ENCODE results near the gene TXN. TPM values are rescaled to one million over a fixed set of nuclear protein-coding genes. Genes with fewer than 3 reads are reported as not detected.
"Not testable (repeated sequence)": the region's sequence is repeated elsewhere in the genome, so short reads cannot be mapped to it uniquely, and the experiment has no call there.

The TXN gene
- total and polyA plus RNA-seq, 8 donors: 89.3 to 786 (median 169) TPM

DNA sequence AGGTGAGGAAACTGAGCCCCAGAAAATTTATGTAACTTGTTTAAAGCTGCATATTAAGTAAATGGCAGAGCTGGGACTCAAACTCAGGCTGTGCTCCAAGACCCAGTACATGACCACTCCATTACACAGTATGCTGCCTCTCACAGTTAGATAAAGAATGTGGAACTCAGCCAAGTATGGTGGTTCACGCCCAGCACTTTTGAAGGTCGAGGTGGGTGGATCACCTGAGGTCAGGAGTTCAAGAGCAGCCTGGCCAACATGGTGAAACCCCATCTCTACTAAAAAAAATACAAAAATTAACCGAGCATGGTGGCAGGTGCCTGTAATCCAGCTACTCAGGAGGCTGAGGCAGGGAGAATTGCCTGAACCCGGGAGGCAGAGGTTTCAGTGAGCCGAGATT, 50.7 kb downstream of the TXN start:
- intact Hi-C loops (cut with DNase I; ENCODE audit: low total_unique reads); H3K36me3 ChIP-seq; H3K9me3 ChIP-seq; H3K27me3 ChIP-seq: not testable (repeated sequence)
- WGBS, 5 donors: 24 to 51% (median 32%) methylated on average over 5 of the region's 5 CpGs
- peak overlapping the region; percentile 89 to 93 (median 91) for H3K27ac ChIP-seq
- DNase-seq: peak; percentile 68 to 76
- H3K4me3 ChIP-seq: peak overlapping the region; percentile 28 to 40 (median 36)
- H3K4me1 ChIP-seq: peaks cover 9 to 34% (median 24%) of the 10 kb centered on the region in 4 donors
- TF ChIP-seq POLR2AphosphoS5 (IDR thresholded peaks at IDR 0.05): peak in 2 of 3 donors; percentile 33 to 77

- no peak for TF ChIP-seq POLR2A (IDR thresholded peaks at IDR 0.05)
- no peak for TF ChIP-seq POLR2AphosphoS5 (IDR thresholded peaks at IDR 0.05)
- TF ChIP-seq CTCF (IDR thresholded peaks at IDR 0.05): no peak
- TF ChIP-seq EP300 (IDR thresholded peaks at IDR 0.05): no peak
- Histone ChIP-seq H3K9me3 (no peaks in the 10 kb centered on the region), H3K27ac (peak overlapping the region; percentile 87 to 93 (median 90)), H3K27me3 (peaks cover 0 to 8% (median 0%) of the 10 kb centered on the region in 3 donors), H3K4me3 (peak overlapping the region in 1 of 4 donors; percentile 39), H3K36me3 (no peaks in the 10 kb centered on the region), H3K4me1 (peaks cover 19 to 44% (median 39%) of the 10 kb centered on the region in 4 donors)
- intact Hi-C loops (cut with DNase I; ENCODE audit: low total_unique reads): no loop called here
- WGBS, 5 donors: 33 to 65% (median 45%) methylated on average over 6 of the region's 6 CpGs
- DNase-seq: no peak
These were observed 54.1 kb downstream of the TXN start for GRCh38 chr9:110202232-110202631.

GRCh38 chr9:110199643-110200042, 56.7 kb downstream of the TXN start:
- Histone ChIP-seq H3K4me1 (peaks cover 19 to 58% (median 46%) of the 10 kb centered on the region in 4 donors), H3K36me3 (no peaks in the 10 kb centered on the region), H3K27ac (peak overlapping the region; percentile 62 to 93 (median 90)), H3K9me3 (no peaks in the 10 kb centered on the region), H3K27me3 (no peaks in the 10 kb centered on the region), H3K4me3 (no peak overlapping the region)
- 34 to 58% (median 42%) methylated on average over 2 of the region's 2 CpGs for WGBS, 5 donors
- intact Hi-C loops (cut with DNase I; ENCODE audit: low total_unique reads): no loop called here
- TF ChIP-seq POLR2AphosphoS5 (IDR thresholded peaks at IDR 0.05) (peak in 2 of 3 donors; percentile 37 to 43), EP300 (IDR thresholded peaks at IDR 0.05) (no peak)
- peak in 1 of 2 donors; percentile 69 for DNase-seq

GRCh38 chr9:110198357-110198756, 58.0 kb downstream of the TXN start:
- TF ChIP-seq POLR2AphosphoS5 (IDR thresholded peaks at IDR 0.05): peak in 1 of 3 donors; percentile 19
- no peak for TF ChIP-seq EP300 (IDR thresholded peaks at IDR 0.05)
- no peaks in the 10 kb centered on the region for H3K27me3 ChIP-seq
- peaks cover 25 to 64% (median 54%) of the 10 kb centered on the region in 4 donors for H3K4me1 ChIP-seq
- 52 to 79% (median 62%) methylated on average over 10 to 12 of the region's 12 CpGs for WGBS, 5 donors
- H3K36me3 ChIP-seq: no peaks in the 10 kb centered on the region
- intact Hi-C loops (cut with DNase I; ENCODE audit: low total_unique reads): no loop called here
- H3K27ac ChIP-seq: peak overlapping the region; percentile 49 to 93 (median 89)
- no peak overlapping the region for H3K4me3 ChIP-seq
- peak in 1 of 2 donors; percentile 74 for DNase-seq
- no peaks in the 10 kb centered on the region for H3K9me3 ChIP-seq

DNA sequence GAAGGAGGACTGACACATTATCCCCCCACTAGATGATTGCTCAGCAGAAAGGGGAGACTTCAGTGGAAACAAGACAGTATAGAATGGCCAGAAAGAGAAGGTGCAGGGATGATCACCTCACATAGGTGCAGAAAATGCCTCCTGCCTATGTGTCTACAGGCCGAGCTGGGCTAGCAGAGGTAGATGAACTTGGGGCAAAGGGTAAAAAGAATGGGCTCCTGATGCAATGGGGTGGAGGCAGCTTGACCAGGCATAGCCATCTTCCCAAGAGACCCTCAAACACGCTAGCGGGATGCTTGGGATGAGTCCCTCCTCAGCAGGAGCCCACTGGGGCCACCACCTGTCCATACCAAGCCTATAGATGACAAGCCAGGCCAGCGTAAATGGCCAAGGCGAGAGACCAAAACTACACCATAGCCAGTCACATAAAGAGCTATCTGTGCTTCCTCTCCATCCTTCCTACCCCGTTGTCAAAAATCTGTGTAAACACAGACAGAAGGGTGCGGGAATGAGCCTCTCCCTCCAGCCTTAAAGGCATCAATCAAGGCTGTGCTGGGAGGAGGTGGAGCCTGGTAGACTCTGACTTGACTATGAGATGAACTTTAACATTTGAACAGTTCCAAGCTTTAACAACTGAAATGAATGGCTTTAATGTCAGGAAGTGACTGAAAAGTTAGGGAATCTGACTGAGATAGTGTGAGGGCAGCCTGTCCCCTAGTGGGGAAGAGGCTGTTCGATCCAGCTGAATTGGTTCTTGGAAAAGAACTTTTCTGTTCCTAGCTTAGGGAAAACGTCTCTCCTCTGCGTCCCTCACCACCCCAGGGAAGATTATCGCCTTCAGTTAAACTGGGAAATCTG, 58.7 kb downstream of the TXN start:
- DNase-seq: no peak
- WGBS, 5 donors: 58 to 67% (median 61%) methylated on average over 11 of the region's 11 CpGs
- H3K36me3 ChIP-seq: no peaks in the 10 kb centered on the region
- H3K4me3 ChIP-seq: no peak overlapping the region
- H3K27me3 ChIP-seq: no peaks in the 10 kb centered on the region
- H3K9me3 ChIP-seq: no peaks in the 10 kb centered on the region
- peak overlapping the region; percentile 49 to 93 (median 89) for H3K27ac ChIP-seq
- H3K4me1 ChIP-seq: peaks cover 24 to 68% (median 59%) of the 10 kb centered on the region in 4 donors
- TF ChIP-seq EP300 (IDR thresholded peaks at IDR 0.05) (no peak), CTCF (IDR thresholded peaks at IDR 0.05) (no peak), POLR2AphosphoS5 (IDR thresholded peaks at IDR 0.05) (no peak), POLR2A (IDR thresholded peaks at IDR 0.05) (no peak)
- intact Hi-C loops (cut with DNase I; ENCODE audit: low total_unique reads): no loop called here

GRCh38 chr9:110196084-110196499, 60.2 kb downstream of the TXN start:
- H3K36me3 ChIP-seq; intact Hi-C loops (cut with DNase I; ENCODE audit: low total_unique reads); DNase-seq; H3K27me3 ChIP-seq; H3K9me3 ChIP-seq; H3K4me3 ChIP-seq: not testable (repeated sequence)
- peak overlapping the region in 4 of 5 donors; percentile 42 to 88 (median 68) for H3K27ac ChIP-seq
- peaks cover 28 to 68% (median 57%) of the 10 kb centered on the region in 4 donors for H3K4me1 ChIP-seq
- WGBS, 5 donors: 68 to 80% (median 75%) methylated on average over 16 of the region's 16 CpGs

Other genes starting within 250 kb of the TXN start
- 10 to 100 TPM in 3 of 5 donors, 1 to 10 TPM in 1, not detected in 1; 1.7 to 26.8 (median 16.2) TPM for gene C9orf152, start 48.3 kb downstream of the TXN start, total RNA-seq
- 10 to 100 TPM; 11.6 to 18.1 (median 17.0) TPM for gene C9orf152, start 48.3 kb downstream of the TXN start, polyA plus RNA-seq
- gene TXNDC8, start 81.4 kb upstream of the TXN start, total RNA-seq: not detected
- gene TXNDC8, start 81.4 kb upstream of the TXN start, polyA plus RNA-seq: not detected

All from stomach (tissue), 9 donors.